HPDE6-E6E7 (cell line): ENCODE measurements around the gene HHIPL1.

Source experiments
- DNase-seq: peaks from one replicate; pipeline ENCODE4 v3.0.0; 2011; ENCODE audit warnings: missing footprints; ENCODE audit errors: extremely low spot score

The HHIPL1 gene

DNA sequence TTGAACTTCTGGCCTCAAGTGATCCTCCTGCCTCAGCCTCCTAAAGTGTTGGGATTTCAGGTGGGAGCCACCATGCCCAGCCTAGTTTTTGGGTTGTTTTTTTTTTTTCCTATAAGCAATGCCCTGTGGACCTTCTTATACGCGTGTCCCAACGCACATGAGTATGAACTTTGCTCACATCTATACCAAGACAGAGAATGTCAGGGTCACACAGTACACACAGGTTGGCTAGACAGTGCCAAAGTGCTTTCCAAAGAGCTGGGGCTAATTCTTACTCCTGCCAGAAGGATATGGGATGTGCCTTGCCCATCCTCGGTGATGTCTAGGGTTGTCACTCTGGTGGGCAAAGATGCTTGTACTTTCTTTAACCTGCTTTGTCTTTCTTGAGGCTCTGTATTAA lies 33.3 kb upstream of the HHIPL1 start:
- no peak for DNase-seq

GRCh38 chr14:99612071-99612737 lies 32.7 kb upstream of the HHIPL1 start:
- no peak for DNase-seq

- DNase-seq = peak; percentile 89
Measured at GRCh38 chr14:99612738-99613330, 32.1 kb upstream of the HHIPL1 start.

DNA sequence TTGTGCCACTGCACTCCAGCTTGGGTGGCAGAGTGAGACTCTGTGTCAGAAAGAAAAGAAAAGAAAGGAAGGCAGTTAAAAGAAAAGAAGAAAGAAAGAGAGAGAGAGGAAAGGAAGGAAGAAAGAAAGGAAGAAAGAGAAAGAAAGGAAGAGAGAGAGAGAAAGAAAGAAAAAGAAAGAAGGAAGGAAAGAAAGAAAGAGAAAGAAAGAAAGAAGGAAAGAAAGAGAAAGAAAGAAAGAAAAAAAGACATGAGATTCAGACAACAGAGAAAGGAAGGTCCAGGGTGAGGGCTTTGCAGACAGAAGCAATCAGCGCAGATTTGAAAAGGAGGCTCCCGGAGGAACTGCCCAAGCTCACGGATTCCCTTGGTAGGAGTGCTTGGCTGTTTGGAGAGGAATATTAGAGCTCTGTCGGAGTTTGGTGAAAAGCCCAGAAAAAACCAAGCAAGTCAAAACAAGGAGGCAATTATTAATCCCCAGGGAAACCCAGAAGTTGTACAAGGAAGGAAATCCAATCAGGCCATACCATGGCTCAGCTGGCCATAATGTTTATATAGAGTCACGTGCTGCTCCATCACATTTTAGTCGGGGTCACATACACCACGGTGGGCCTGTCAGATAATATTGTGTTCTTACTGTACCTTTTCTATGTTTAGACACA lies 29.3 kb upstream of the HHIPL1 start:
- DNase-seq = no peak

DNA sequence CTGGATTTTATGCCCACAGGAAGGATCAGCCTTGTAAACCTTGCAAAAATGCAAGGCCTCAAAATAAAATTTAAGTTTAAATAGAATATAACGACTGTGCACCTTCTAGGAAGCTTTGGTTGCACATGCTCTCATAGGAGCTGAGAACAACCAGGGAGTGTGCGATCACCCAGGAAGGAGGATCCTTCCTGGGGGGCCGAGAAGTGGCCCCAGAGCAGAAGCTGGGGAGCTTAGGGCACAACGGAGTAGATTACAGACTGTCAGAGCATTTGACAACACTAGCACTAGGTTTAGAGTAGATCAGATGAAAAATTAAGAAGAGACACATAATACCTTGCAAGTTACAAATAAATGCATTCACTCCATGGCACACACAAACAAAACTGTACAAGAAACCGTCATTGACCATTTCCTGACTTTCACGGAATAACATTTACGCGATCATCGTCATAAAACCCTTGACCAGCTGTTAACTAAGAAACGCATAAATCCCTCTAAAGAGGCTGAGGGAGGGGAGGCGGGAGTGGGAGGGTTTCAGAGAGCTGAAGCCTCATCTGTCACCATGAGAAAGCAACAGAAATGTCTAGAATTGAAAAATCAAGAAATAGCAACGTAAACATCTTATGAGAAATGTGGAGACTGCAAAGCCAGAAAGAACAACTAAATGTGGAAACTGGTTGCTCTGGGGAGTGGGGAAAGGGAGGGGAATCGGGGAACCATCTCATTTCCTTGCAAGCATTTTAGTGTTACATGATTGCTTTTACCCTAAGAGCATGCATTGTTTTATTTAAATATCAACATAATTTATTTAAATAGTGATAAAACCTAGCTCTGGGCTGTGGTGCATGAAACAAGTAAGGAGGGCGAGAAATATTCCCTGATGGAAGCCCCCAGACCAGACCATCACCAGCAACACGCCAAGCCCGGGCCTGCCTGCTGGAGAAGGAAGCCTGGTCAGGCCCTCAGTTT lies 27.8 kb upstream of the HHIPL1 start:
- DNase-seq = no peak

DNA sequence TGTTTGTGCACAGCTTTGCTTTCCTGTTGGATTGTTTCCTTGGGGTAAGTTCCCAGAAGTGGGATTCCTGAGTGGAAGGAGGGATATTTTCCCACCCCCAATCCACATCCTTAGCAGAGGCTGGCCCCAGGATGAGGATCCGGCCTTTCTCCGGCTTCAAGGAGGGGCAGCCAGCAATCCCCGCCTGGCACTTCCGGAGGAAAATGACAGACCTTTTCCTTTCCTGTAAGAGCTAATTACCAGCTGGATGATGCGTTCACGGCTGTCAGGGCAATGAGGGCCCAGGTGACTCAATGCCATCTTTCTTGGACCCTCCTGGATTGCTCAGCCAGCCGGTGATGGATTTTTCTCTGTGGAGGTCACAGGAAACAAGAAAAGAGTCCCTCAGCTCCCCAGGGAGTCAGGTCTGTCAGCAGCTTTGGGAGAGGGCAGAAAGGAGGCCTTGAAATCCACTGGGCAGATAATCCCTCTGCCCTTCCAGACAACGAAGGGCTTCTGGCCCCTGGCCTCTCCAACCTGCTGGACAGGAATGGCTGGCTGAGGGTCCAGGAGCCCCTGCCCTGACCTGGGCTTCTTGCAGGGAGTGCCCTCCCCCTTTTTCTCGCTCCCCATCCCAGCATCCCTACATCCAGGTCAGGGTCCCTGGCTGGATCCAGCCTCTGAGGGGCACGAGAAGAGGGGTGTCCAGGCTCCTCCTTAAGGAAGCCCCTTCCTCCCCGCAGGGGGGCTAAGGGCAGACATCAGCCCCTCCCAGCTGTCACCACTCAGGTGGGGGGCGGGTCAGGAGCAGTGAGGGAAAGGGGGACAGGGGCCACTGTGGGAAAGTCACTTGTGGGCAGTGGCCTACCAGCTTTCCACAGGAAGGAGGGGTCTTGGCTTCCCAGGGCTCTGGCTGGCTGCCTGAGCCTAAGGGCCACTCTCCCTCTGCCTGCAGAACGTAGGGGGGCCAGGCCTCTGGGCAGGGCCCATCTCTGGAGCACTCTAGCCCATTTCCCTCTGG lies 24.8 kb upstream of the HHIPL1 start:
- DNase-seq = no peak

DNA sequence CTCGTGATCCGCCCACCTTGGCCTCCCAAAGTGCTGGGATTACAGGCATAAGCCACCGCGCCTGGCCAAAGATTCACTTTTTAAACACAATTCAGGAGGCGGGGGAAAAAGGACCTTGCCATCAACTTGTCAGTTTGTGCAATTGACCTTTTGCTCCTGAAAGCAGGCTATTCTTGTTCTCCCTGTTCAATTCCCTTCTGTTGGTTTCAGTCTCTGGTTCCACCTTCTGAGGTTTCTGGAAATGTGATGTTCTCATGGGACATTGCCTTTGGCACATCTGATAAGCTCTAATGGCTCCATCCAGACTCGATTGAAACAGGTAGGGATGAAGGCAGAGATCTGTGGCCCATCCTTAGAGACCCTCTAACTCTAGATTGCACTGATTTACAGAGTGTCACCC lies 23.0 kb upstream of the HHIPL1 start:
- DNase-seq = no peak

DNA sequence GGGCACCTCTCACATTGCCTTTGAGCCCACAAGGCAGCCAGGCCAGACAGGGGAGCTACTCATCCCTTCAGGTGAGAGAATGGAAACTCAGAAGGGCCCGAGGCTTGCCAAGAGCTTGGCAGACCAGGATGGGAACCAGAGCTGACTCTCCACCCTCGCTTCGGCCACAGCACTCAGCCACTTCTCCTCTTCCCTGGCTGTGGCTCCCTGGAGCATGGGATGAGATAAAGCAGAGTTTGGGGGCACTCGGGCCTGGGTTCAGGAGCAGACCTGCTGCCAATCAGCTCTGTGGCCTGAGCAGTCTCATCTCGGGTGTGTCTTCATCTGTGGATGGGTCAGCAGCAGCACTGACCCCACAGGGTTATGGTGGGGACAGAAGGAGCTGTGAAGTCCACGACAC lies 20.9 kb upstream of the HHIPL1 start:
- DNase-seq = no peak

GRCh38 chr14:99624971-99625370 lies 20.0 kb upstream of the HHIPL1 start:
- DNase-seq = no peak

- no peak for DNase-seq
Measured at GRCh38 chr14:99625476-99625875, 19.5 kb upstream of the HHIPL1 start.

- no peak for DNase-seq
Measured at GRCh38 chr14:99626041-99626648, 18.8 kb upstream of the HHIPL1 start.

DNA sequence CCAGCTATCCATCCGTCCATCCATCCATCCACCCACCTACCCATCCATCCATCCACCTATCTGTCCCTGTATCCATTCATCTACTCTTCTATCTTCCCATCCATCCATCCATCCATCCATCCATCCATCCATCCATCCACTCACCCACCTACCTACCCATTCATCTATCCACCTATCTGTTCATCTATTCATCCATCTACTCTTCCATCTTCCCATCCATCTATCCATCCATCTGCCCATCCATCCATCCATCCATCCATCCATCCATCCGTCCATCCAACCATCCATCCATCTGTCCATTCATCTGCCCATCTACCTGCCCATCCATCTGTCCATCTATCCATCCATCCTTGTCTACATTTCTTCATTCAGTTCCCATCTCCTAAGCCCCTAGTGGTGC lies 17.8 kb upstream of the HHIPL1 start:
- DNase-seq = no peak

DNA sequence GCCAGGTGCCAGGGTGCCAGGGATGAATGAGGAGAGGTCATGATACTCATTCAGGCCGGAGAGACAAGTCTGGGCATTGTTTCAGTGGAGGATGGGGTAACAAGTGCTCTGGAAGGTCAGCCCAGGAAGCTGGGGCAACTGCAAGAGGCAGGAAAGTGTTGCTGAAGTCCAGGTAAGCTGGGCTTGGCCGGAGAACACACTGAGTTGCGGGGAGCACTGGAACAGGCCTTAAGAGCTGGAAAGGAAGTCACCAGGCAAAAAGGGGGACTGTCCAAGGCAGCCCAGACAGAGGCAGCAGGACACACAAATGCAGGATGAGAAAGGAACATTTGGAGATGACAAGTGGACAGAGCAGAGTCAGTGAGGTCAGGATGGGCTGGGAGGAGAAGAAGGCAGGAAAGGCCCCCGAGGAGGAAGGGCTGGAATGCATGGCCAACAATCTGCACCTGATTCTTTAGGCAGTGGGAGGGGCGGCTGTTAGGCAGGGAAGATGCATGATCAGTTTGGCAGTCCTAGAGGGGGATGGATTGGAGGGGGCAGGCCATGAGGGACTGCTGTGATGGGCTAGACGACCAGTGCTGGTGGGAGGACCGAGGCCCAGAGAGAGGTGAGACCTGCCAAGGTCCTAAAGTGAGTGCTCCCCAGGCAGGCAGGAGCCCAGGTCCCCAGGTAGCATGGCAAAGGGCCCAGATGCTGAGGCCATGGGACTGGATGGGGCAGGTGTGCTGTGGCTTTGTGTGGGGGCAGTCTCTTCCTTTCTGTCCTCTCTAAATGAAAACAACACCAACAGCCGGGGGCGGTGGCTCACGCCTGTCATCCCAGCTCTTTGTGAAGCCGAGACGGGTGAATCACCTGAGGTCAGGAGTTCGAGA lies 17.2 kb upstream of the HHIPL1 start:
- no peak for DNase-seq

GRCh38 chr14:99628887-99629618 lies 15.9 kb upstream of the HHIPL1 start:
- no peak for DNase-seq

- DNase-seq = no peak
Measured at GRCh38 chr14:99630202-99630601, 14.7 kb upstream of the HHIPL1 start.

GRCh38 chr14:99632410-99633035 lies 12.4 kb upstream of the HHIPL1 start:
- no peak for DNase-seq

- no peak for DNase-seq
Measured at GRCh38 chr14:99633141-99633540, 11.8 kb upstream of the HHIPL1 start.

DNA sequence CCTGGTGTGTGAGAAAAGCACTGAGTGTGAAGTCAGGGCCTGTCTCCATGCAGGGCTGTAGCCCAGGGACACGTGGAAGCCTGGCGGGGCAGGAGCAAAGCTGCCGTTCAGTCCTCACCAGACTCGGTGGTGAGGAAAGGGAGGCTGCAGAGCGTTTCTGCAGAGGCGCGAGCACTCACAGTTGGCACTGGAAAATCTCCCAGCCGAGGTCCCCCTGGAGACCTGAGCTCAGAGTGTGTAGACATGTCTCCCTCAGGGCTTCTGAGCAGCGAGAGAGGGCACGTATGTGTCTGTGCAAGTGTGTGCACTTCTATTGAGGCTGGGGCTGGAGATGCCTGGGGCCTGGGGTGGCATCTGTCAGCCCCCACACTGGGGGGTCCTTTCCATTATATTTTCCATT lies 11.0 kb upstream of the HHIPL1 start:
- DNase-seq = no peak
